Mesenchymal stem cell (in vitro differentiated cells and primary cell): ENCODE measurements around the gene TMEM184A.
"Not testable (repeated sequence)": the region's sequence is repeated elsewhere in the genome, so short reads cannot be mapped to it uniquely, and the experiment has no call there.

Experiments used
- DNase-seq: peaks from one replicate; pipeline ENCODE4 v3.0.0-alpha.2; 2013
- H2AFZ ChIP-seq: one replicate; pipeline ENCODE4 v1.6.1; 2013; ENCODE audit warnings: low read depth, mild to moderate bottlenecking, control low read depth, inconsistent platforms, low read length, moderate library complexity
- H2AK5ac ChIP-seq: 2 replicates; pipeline ENCODE4 v1.6.1; 2013; ENCODE audit warnings: low read length, moderate library complexity, mild to moderate bottlenecking, inconsistent platforms; ENCODE audit not compliant: severe bottlenecking
- H2BK120ac ChIP-seq: one replicate; pipeline ENCODE4 v1.6.1; 2013; ENCODE audit warnings: low read depth, mild to moderate bottlenecking, inconsistent platforms, low read length, moderate library complexity
- H2BK12ac ChIP-seq, 2 experiments: one replicate each; pipeline ENCODE4 v1.6.1; 2013; ENCODE audit warnings: inconsistent platforms in 2 of 2, low read length in 2 of 2, mild to moderate bottlenecking in 2 of 2, moderate library complexity in 2 of 2, control low read depth in 1 of 2
- H2BK15ac ChIP-seq: one replicate; pipeline ENCODE4 v1.6.1; 2013; ENCODE audit warnings: mild to moderate bottlenecking, low read depth, inconsistent platforms; ENCODE audit not compliant: poor library complexity, severe bottlenecking
- H2BK5ac ChIP-seq: 2 replicates; pipeline ENCODE4 v1.6.1; 2013; ENCODE audit warnings: low read depth, mild to moderate bottlenecking, low read length, control low read depth, inconsistent platforms; ENCODE audit not compliant: poor library complexity, severe bottlenecking
- H3K14ac ChIP-seq, 2 experiments: one replicate each; pipeline ENCODE4 v1.6.1; 2013; ENCODE audit warnings: inconsistent platforms in 2 of 2, low read length in 2 of 2, control low read depth in 1 of 2, mild to moderate bottlenecking in 1 of 2, moderate library complexity in 1 of 2
- H3K18ac ChIP-seq, 2 experiments: one replicate each; pipeline ENCODE4 v1.6.1; 2013; ENCODE audit warnings: inconsistent platforms in 2 of 2, low read length in 2 of 2, control low read depth in 1 of 2, low read depth in 1 of 2, mild to moderate bottlenecking in 1 of 2
- H3K23ac ChIP-seq, 2 experiments: one replicate each; pipeline ENCODE4 v1.6.1; 2013; ENCODE audit warnings: inconsistent platforms in 2 of 2, low read length in 2 of 2, mild to moderate bottlenecking in 2 of 2, moderate library complexity in 2 of 2, control low read depth in 1 of 2
- H3K27ac ChIP-seq: 2 replicates; pipeline ENCODE4 v1.5.1; 2013; ENCODE audit warnings: mild to moderate bottlenecking, moderate library complexity, low read length, control low read depth, inconsistent platforms; ENCODE audit not compliant: poor library complexity, severe bottlenecking
- H3K27me3 ChIP-seq, 2 experiments: 2 replicates each; pipeline versions ENCODE4 v1.6.1 to v1.7.0; 2013; ENCODE audit warnings: low read length in 2 of 2, mild to moderate bottlenecking in 2 of 2, moderate library complexity in 2 of 2, control low read depth in 1 of 2, inconsistent platforms in 1 of 2; ENCODE audit not compliant: control insufficient read depth in 1 of 2, insufficient read depth in 1 of 2
- H3K36me3 ChIP-seq, 2 experiments: 2 replicates each; pipeline versions ENCODE4 v1.6.1 to v1.7.0; 2013; ENCODE audit warnings: low read length in 2 of 2, control low read depth in 1 of 2, inconsistent platforms in 1 of 2, low read depth in 1 of 2, mild to moderate bottlenecking in 1 of 2; ENCODE audit not compliant: insufficient read depth in 2 of 2, control insufficient read depth in 1 of 2
- H3K4ac ChIP-seq, 2 experiments: one replicate each; pipeline ENCODE4 v1.6.1; 2013; ENCODE audit warnings: inconsistent platforms in 2 of 2, low read length in 2 of 2, mild to moderate bottlenecking in 2 of 2, moderate library complexity in 2 of 2, control low read depth in 1 of 2, low read depth in 1 of 2
- H3K4me1 ChIP-seq: 2 replicates; pipeline ENCODE4 v1.6.1; 2013; ENCODE audit warnings: low read depth, low read length, control low read depth; ENCODE audit not compliant: control insufficient read depth, insufficient read depth
- H3K4me2 ChIP-seq: 2 replicates; pipeline ENCODE4 v1.6.1; 2013; ENCODE audit warnings: low read length, mild to moderate bottlenecking, inconsistent platforms; ENCODE audit not compliant: poor library complexity, severe bottlenecking
- H3K4me3 ChIP-seq, 2 experiments: 2 replicates each; pipeline versions ENCODE4 v1.5.1 to v1.7.0; 2013; ENCODE audit warnings: low read length in 2 of 2, mild to moderate bottlenecking in 2 of 2, control low read depth in 1 of 2, low read depth in 1 of 2; ENCODE audit not compliant: insufficient read depth in 1 of 2
- H3K79me1 ChIP-seq: replicated peaks from 2 replicates; pipeline ENCODE4 v1.6.1; 2013; ENCODE audit warnings: mild to moderate bottlenecking, control low read depth, low read length, inconsistent platforms; ENCODE audit not compliant: poor library complexity, severe bottlenecking
- H3K9ac ChIP-seq: 2 replicates; pipeline ENCODE4 v1.7.0; 2013; ENCODE audit warnings: mild to moderate bottlenecking, low read length, moderate library complexity
- H3K9me3 ChIP-seq: 2 replicates; pipeline ENCODE4 v1.7.0; 2013; ENCODE audit warnings: mild to moderate bottlenecking, low read length; ENCODE audit not compliant: control insufficient read depth
- H4K8ac ChIP-seq: one replicate; pipeline ENCODE4 v1.6.1; 2013; ENCODE audit warnings: inconsistent platforms, mild to moderate bottlenecking, low read length, moderate library complexity
- H4K91ac ChIP-seq: one replicate; pipeline ENCODE4 v1.6.1; 2013; ENCODE audit warnings: mild to moderate bottlenecking, low read length, inconsistent platforms
- WGBS: methylation state at CpG from one replicate; pipeline ENCODE4 v1.1.7; 2013; ENCODE audit warnings: mixed read lengths; 5-methylcytosine and 5-hydroxymethylcytosine counted together

The TMEM184A gene

DNA sequence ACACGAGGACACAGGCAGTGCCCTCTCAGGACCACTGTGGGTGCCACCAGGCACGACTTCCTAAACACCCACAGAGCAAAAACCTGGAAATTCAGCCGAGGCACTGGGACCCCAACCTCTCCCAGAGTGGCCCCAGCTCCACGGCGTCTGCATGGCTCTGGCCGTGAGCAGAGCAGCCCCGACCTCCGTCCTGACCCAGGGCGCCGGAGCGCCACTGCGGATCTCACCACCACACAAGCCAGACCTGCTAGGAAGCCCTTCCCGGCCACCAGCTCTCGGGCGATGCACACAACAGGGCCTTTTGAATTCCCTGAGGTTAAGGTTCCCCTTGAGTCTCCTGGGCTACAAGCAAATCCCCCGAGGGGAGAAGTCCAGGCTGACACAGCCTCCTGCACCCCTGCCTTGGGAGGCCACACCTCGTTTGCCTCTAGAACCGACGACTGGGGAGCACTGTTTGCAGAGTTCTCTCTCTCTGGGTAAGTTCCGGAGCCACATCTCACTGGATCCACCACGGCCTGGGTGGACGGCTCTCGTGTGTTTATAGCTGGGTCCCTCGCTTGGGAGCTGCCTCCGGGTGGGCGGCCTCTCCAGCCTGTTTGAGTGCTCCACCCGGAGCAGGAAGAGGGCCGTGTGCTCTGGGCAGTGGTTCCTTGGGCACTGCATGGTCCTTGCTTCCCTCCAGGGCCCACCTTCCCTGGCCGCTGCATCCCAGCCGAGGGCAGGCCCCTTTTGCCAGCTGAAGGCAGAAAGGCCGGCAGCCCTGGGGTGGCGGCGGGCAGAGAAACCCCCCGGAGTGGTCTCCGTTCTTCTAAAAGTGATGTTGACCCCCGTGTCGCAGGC is 29.4 kb upstream of the TMEM184A start:
- no peak overlapping the region for H3K4me3 ChIP-seq
- H3K23ac ChIP-seq = no peak overlapping the region
- H4K8ac ChIP-seq = no peak overlapping the region
- H3K4me2 ChIP-seq = no peak overlapping the region
- no peak overlapping the region for H3K9ac ChIP-seq
- DNase-seq = no peak
- peaks cover 43 to 54% of the 10 kb centered on the region in 2 experiments for H3K27me3 ChIP-seq
- no peak overlapping the region for H2BK120ac ChIP-seq
- no peak overlapping the region for H4K91ac ChIP-seq
- H3K27ac ChIP-seq = no peak overlapping the region
- H2AK5ac ChIP-seq = no peak overlapping the region
- no peaks in the 10 kb centered on the region for H3K36me3 ChIP-seq
- H2AFZ ChIP-seq = no peak overlapping the region
- H3K9me3 ChIP-seq = peaks cover 12% of the 10 kb centered on the region
- H3K4ac ChIP-seq = no peak overlapping the region
- H3K79me1 ChIP-seq = no peaks in the 10 kb centered on the region
- no peak overlapping the region for H3K18ac ChIP-seq
- 89% methylated on average over 37 of the region's 37 CpGs for WGBS
- H3K14ac ChIP-seq = no peak overlapping the region
- peaks cover 4% of the 10 kb centered on the region for H3K4me1 ChIP-seq
- H2BK12ac ChIP-seq = no peak overlapping the region
- H2BK5ac ChIP-seq = no peak overlapping the region
- H2BK15ac ChIP-seq = no peak overlapping the region

DNA sequence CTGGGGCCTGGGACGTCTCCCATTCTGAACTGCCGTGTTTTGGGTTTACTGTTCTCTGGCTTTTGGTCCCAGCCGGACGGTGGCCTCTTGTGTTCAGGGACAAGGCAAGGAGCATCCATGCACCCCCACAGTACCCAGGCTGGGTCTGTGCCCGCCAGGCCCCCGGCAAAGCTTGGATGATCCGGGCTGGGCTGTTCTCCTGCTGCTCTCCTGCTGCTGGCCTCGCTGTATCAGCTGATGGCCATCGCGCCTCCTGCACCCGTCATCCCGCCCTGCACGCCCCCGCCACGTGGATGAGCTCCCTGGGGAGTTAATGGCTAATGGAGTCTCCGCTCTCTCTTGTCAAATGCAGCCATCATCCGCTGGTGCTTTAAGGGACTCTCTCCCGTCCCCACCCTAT is 28.7 kb upstream of the TMEM184A start:
- no peak overlapping the region for H3K4ac ChIP-seq
- H2AK5ac ChIP-seq = no peak overlapping the region
- no peak overlapping the region for H3K9ac ChIP-seq
- no peaks in the 10 kb centered on the region for H3K79me1 ChIP-seq
- no peak for DNase-seq
- WGBS = 92% methylated on average over 18 of the region's 18 CpGs
- no peak overlapping the region for H4K91ac ChIP-seq
- H3K4me1 ChIP-seq = peaks cover 4% of the 10 kb centered on the region
- H3K36me3 ChIP-seq = no peaks in the 10 kb centered on the region
- H3K27ac ChIP-seq = no peak overlapping the region
- H3K4me3 ChIP-seq = no peak overlapping the region
- no peak overlapping the region for H3K4me2 ChIP-seq
- H3K23ac ChIP-seq = peak overlapping the region in 1 of 2 experiments; percentile 60
- H2BK5ac ChIP-seq = no peak overlapping the region
- no peak overlapping the region for H2BK15ac ChIP-seq
- peaks cover 39 to 56% of the 10 kb centered on the region in 2 experiments for H3K27me3 ChIP-seq
- no peak overlapping the region for H3K18ac ChIP-seq
- H2BK12ac ChIP-seq = no peak overlapping the region
- H3K14ac ChIP-seq = no peak overlapping the region
- peaks cover 12% of the 10 kb centered on the region for H3K9me3 ChIP-seq
- no peak overlapping the region for H2BK120ac ChIP-seq
- H4K8ac ChIP-seq = peak overlapping the region; percentile 4
- H2AFZ ChIP-seq = no peak overlapping the region

DNA sequence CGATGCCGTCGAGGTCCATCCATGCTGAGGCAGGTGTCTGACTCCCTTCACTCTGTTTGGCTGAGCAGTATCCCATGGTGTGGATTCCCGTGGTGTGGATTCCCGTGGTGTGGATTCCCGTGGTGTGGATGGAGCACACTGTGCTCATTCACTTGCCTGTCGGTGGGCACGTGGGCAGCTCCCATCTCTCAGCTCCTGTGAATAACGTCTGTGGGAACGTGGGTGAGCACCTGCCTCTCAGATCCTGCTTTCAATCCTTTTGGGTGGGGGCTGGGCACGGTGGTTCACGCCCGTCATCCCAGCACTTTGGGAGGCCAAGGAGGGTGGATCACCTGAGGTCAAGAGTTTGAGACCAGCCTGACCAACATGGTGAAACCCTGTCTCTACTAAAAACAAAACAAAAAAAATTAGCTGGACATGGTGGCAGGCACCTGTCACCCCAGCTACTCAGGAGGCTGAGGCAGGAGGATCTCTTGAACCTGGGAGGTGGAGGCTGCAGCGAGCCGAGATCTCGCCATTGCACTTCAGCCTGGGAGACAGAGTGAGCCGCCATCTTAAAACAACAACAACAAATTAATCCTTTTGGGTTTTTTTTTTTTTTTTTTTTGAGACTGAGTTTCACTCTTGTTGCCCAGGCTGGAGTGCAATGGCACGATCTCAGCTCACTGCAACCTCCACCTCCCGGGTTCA is 27.4 kb upstream of the TMEM184A start:
- H3K79me1 ChIP-seq, DNase-seq, H3K18ac ChIP-seq, H3K27ac ChIP-seq, H4K8ac ChIP-seq, H3K9ac ChIP-seq, H3K14ac ChIP-seq, H3K36me3 ChIP-seq, H2AFZ ChIP-seq, H4K91ac ChIP-seq, H3K4me3 ChIP-seq, H3K4me2 ChIP-seq, H3K9me3 ChIP-seq, H2BK5ac ChIP-seq, H2BK12ac ChIP-seq, H2AK5ac ChIP-seq, H3K4me1 ChIP-seq, H2BK15ac ChIP-seq, H3K23ac ChIP-seq, H3K4ac ChIP-seq, H2BK120ac ChIP-seq: not testable (repeated sequence)
- peaks cover 27 to 49% of the 10 kb centered on the region in 2 experiments for H3K27me3 ChIP-seq
- 90% methylated on average over 18 of the region's 19 CpGs for WGBS

- Histone ChIP-seq H3K9me3 (no peaks in the 10 kb centered on the region), H3K27ac (no peak overlapping the region), H3K4me3 (no peak overlapping the region), H3K14ac (no peak overlapping the region), H3K23ac (no peak overlapping the region), H2AFZ (no peak overlapping the region), H2BK12ac (no peak overlapping the region), H3K36me3 (peaks cover 4 to 19% of the 10 kb centered on the region in 2 experiments), H2BK5ac (no peak overlapping the region), H2AK5ac (no peak overlapping the region), H4K91ac (no peak overlapping the region), H4K8ac (no peak overlapping the region), H2BK15ac (no peak overlapping the region), H3K9ac (no peak overlapping the region), H2BK120ac (no peak overlapping the region), H3K4ac (no peak overlapping the region), H3K4me1 (peaks cover 4% of the 10 kb centered on the region), H3K79me1 (no peaks in the 10 kb centered on the region), H3K4me2 (no peak overlapping the region), H3K18ac (no peak overlapping the region), H3K27me3 (peaks cover 0 to 29% of the 10 kb centered on the region in 2 experiments)
- WGBS = 86% methylated on average over 19 of the region's 19 CpGs
- DNase-seq = no peak
Observed at GRCh38 chr7:1580422-1581030, 24.5 kb upstream of the TMEM184A start.
